Thymus (tissue), 11 donors: Measurements from ENCODE around the gene MXRA7. TPM values are rescaled to one million over a fixed set of nuclear protein-coding genes. Genes with fewer than 3 reads are reported as not detected.

ENCODE experiments used
- DNase-seq, 9 donors: peaks; one replicate each; pipeline ENCODE4 v3.0.0-alpha.2; 2013; ENCODE audit warnings: low spot score in 9 of 9, low read depth in 6 of 9, missing footprints in 1 of 9
- H3K27ac ChIP-seq, 2 donors: one replicate each; pipeline ENCODE4 v1.5.1; 2013; ENCODE audit warnings: control low read depth in 1 of 2, low read depth in 1 of 2, low read length in 1 of 2, mild to moderate bottlenecking in 1 of 2, moderate library complexity in 1 of 2
- H3K27me3 ChIP-seq, 2 donors: one replicate each; pipeline ENCODE4 v1.5.1; 2013; ENCODE audit warnings: low read length in 1 of 2; ENCODE audit not compliant: control insufficient read depth in 2 of 2, insufficient read depth in 1 of 2
- H3K36me3 ChIP-seq, 2 donors: one replicate each; pipeline ENCODE4 v1.5.1; 2013; ENCODE audit warnings: low read length in 1 of 2, mild to moderate bottlenecking in 1 of 2, moderate library complexity in 1 of 2; ENCODE audit not compliant: control insufficient read depth in 2 of 2, insufficient read depth in 2 of 2
- H3K4me1 ChIP-seq, 2 donors: one replicate each; pipeline ENCODE4 v1.5.1; 2013; ENCODE audit warnings: low read length in 2 of 2; ENCODE audit not compliant: control insufficient read depth in 2 of 2, insufficient read depth in 2 of 2
- H3K4me3 ChIP-seq, 2 donors: one replicate each; pipeline ENCODE4 v1.5.1; 2013; ENCODE audit warnings: low read length in 2 of 2, control low read depth in 1 of 2, mild to moderate bottlenecking in 1 of 2
- H3K9me3 ChIP-seq, 2 donors: one replicate each; pipeline ENCODE4 v1.5.1; 2013; ENCODE audit warnings: low read length in 1 of 2, mild to moderate bottlenecking in 1 of 2; ENCODE audit not compliant: control insufficient read depth in 2 of 2, insufficient read depth in 1 of 2
- WGBS: extraction: QIAGEN DNeasy Blood & Tissue Kit; methylation state at CpG from one replicate; pipeline ENCODE4 v1.1.7; 2013; 5-methylcytosine and 5-hydroxymethylcytosine counted together
- polyA plus RNA-seq: library from polyadenylated mRNA; stranded (reverse); fragments of 200-250 nt; gene quantifications from one replicate; pipeline ENCODE4 v1.2.3, GENCODE V29; 2013
- total RNA-seq: library from RNA; stranded (reverse); fragments of 120-200 nt; gene quantifications from one replicate; pipeline ENCODE4 v1.2.4, GENCODE V29; 2013
- donor health status: healthy.

Gene MXRA7
- total and polyA plus RNA-seq, 2 donors, result 24.6 to 47.1 TPM

DNA sequence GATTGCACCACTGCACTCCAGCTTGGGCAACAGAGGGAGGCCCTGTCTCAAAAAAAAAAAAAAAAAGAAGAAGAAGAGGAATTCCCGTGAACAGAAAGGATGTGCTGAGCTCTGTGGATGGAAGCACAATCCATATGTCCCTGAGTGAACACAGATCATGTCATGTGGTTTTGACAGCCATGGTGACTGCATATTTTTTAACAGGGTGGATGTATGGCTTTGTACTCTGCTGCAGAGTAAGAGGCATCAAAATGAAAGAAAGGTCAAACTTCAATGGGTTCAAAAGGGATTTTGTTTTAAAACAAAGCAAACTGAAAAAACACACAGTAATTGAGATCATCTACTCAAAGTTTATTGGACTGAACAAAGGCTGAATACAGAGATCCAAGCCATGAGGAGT is 31.5 kb downstream of the MXRA7 start:
- Histone ChIP-seq H3K27me3 (no peaks in the 10 kb centered on the region), H3K27ac (peak overlapping the region in 1 of 2 donors; percentile 43), H3K4me1 (peaks cover 24 to 67% of the 10 kb centered on the region in 2 donors), H3K4me3 (no peak overlapping the region), H3K9me3 (no peaks in the 10 kb centered on the region), H3K36me3 (no peaks in the 10 kb centered on the region)
- 86% methylated on average over 1 of the region's 1 CpG for whole genome bisulfite sequencing
- DNase-seq, result peak in 1 of 9 donors; percentile 51

DNA sequence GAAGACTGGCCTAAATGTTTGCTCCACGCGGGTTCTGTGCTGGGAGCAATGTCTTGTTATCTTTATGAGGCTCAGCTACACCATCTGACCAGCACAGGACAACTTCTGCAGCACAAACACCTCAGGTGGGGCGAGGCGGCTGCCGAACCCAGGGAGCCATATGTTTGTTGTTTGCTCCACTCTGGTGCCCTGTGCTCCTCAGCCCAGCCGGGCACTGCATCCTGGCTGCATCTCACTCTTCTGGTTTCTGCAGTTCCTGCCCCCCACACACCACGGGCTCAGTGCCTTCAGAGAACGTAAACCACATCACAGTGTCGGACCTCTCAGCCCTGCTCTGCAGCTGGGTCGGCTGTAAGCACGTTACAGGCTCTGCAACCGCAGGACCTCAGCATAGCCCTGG is 32.4 kb downstream of the MXRA7 start:
- H3K4me3 ChIP-seq, result no peak overlapping the region
- H3K36me3 ChIP-seq, result no peaks in the 10 kb centered on the region
- DNase-seq, result peak in 5 of 9 donors; percentile 29 to 79 (median 57)
- peaks cover 32 to 74% of the 10 kb centered on the region in 2 donors for H3K4me1 ChIP-seq
- no peaks in the 10 kb centered on the region for H3K27me3 ChIP-seq
- 19% methylated on average over 12 of the region's 12 CpGs for WGBS
- H3K27ac ChIP-seq, result peak overlapping the region; percentile 43 to 53
- no peaks in the 10 kb centered on the region for H3K9me3 ChIP-seq

DNA sequence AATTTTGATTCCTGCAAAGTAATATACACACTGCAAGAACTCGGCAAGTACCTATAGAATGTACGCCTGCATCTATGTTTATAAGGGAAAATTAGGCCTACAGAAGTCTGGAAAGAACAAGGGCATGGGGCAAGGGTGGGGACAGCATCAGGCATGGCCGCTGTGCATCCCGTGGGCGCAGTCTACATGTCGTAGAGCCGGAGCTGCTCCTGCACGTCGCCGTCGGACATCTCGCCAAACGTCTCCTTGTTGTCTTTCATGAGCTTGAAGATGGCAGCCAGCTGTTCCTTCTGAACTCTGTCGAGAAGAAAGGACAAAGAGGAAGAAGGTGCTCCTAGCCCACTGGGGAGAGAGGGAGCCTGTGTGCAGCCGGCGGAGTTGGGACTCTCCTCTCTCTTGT is 33.4 kb downstream of the MXRA7 start:
- Histone ChIP-seq H3K4me1 (peaks cover 41 to 77% of the 10 kb centered on the region in 2 donors), H3K4me3 (no peak overlapping the region), H3K9me3 (no peaks in the 10 kb centered on the region), H3K27ac (peak overlapping the region in 1 of 2 donors; percentile 37), H3K27me3 (no peaks in the 10 kb centered on the region), H3K36me3 (no peaks in the 10 kb centered on the region)
- 91% methylated on average over 16 of the region's 16 CpGs for WGBS
- no peak for DNase-seq

DNA sequence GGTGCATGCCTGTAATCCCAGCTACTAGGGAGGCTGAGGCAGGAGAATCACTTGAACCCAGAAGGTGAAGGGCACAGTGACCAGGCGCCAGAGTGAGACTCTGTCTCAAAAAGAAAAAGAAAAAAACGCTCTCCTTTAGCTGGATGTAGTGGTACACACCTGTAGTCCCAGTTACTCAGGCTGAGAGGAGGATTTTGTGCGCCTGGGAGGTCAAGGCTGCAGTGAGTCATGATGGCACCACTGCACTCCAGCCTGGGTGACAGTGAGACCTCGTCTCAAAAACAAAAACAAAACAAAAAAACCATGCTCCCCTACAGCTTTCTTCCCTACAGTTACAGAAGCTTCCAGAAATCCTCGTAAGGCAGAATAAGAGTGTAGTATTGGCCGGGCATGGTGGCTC is 34.1 kb downstream of the MXRA7 start:
- no peak for DNase-seq
- H3K4me3 ChIP-seq, result no peak overlapping the region
- H3K27ac ChIP-seq, result no peak overlapping the region
- H3K27me3 ChIP-seq, result no peaks in the 10 kb centered on the region
- 98% methylated on average over 6 of the region's 6 CpGs for WGBS
- peaks cover 44 to 73% of the 10 kb centered on the region in 2 donors for H3K4me1 ChIP-seq
- H3K36me3 ChIP-seq, result no peaks in the 10 kb centered on the region
- H3K9me3 ChIP-seq, result peaks cover 0 to 2% of the 10 kb centered on the region in 2 donors

DNA sequence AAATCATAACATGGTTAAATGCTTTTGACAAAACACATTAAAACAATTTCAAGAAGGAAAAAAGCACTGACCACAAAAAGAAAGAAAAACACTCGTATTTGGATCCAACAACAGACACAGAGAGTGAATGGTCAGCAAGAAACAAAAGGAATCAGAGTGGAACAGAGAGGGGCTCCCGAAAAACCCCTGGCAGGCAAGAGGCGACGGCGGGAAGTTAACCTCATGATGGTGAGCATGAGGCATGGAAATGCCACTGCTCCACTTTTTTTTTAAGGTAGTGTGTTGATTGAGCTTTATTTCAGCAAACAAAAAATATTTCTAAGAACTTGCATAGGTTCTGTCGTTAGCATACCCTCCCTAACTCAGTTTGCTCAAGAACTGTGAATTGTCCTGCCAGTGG is 35.1 kb downstream of the MXRA7 start:
- no peaks in the 10 kb centered on the region for H3K27me3 ChIP-seq
- H3K4me1 ChIP-seq, result peaks cover 44 to 72% of the 10 kb centered on the region in 2 donors
- no peak overlapping the region for H3K4me3 ChIP-seq
- WGBS, result 93% methylated on average over 6 of the region's 6 CpGs
- no peak overlapping the region for H3K27ac ChIP-seq
- DNase-seq, result no peak
- H3K36me3 ChIP-seq, result no peaks in the 10 kb centered on the region
- H3K9me3 ChIP-seq, result peaks cover 0 to 2% of the 10 kb centered on the region in 2 donors

DNA sequence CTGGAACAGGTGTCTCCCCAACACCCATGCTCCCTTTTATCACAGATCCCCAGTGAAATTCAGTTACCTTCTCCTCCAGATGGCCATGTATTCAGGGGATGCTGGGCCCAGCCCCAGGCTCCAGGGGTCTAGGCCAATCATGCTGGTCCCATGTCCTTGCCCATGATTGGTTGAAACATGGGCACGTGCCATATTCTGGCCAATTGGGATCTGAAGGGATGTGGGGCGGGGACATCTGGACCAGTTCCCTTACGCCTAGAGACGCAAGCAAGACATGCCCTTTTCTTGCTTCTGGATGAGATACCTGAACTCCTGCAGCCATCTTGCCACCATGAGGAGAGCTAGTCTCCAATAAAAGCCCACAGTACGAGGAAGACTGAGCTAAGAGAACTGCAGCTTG is 36.2 kb downstream of the MXRA7 start:
- peaks cover 50 to 77% of the 10 kb centered on the region in 2 donors for H3K4me1 ChIP-seq
- WGBS, result 99% methylated on average over 5 of the region's 5 CpGs
- H3K9me3 ChIP-seq, result peaks cover 0 to 2% of the 10 kb centered on the region in 2 donors
- H3K4me3 ChIP-seq, result no peak overlapping the region
- H3K27ac ChIP-seq, result no peak overlapping the region
- H3K27me3 ChIP-seq, result no peaks in the 10 kb centered on the region
- H3K36me3 ChIP-seq, result no peaks in the 10 kb centered on the region
- DNase-seq, result no peak

DNA sequence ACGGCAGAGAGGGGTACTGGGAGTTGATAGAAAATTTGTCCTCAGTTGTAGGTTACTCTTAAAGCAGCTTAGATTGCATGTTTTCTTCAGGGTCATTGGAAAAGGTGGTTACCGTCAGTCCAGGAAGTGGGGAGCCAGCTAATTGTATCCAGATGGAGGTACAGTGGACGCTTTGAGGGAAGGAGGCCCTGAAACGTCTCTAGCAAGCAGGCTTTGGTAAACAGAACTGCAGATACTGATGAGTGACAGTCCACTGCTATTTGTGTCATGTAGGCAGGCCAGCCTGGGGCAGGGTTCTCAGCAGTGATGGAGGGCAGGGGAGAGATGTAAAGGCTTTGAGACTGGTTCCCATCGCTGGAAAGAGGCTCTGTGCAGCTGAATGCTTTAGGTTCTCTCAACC is 37.0 kb downstream of the MXRA7 start:
- DNase-seq, result no peak
- Histone ChIP-seq H3K27ac (peak overlapping the region in 1 of 2 donors; percentile 100), H3K27me3 (no peaks in the 10 kb centered on the region), H3K4me1 (peaks cover 45 to 72% of the 10 kb centered on the region in 2 donors), H3K4me3 (no peak overlapping the region), H3K36me3 (no peaks in the 10 kb centered on the region), H3K9me3 (peaks cover 0 to 2% of the 10 kb centered on the region in 2 donors)
- WGBS, result 85% methylated on average over 5 of the region's 5 CpGs

DNA sequence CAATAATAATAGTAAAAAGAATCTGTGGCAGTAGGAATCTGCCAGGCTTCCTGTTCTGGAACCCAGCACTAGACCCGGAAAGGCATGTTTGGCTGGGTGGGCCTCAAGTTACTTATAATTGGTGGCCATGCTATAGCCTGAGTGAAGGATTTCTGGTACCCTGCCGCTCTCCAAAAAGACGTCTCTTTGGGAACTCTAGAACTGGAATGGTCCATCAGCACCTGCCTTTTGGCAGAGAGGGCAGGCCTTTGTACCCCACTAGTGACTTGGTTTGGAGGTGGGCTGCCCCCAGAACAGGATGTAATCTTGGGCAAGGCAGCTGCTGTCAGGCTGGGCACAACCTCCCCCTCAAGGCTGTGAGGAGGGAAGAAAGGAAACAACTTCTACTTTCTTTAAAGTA is 37.9 kb downstream of the MXRA7 start:
- peaks cover 0 to 2% of the 10 kb centered on the region in 2 donors for H3K9me3 ChIP-seq
- H3K4me1 ChIP-seq, result peaks cover 40 to 63% of the 10 kb centered on the region in 2 donors
- no peaks in the 10 kb centered on the region for H3K36me3 ChIP-seq
- DNase-seq, result peak in 2 of 9 donors; percentile 49 to 72
- peak overlapping the region in 1 of 2 donors; percentile 83 for H3K4me3 ChIP-seq
- WGBS, result 76% methylated on average over 3 of the region's 3 CpGs
- H3K27me3 ChIP-seq, result no peaks in the 10 kb centered on the region
- peak overlapping the region; percentile 73 to 100 for H3K27ac ChIP-seq

DNA sequence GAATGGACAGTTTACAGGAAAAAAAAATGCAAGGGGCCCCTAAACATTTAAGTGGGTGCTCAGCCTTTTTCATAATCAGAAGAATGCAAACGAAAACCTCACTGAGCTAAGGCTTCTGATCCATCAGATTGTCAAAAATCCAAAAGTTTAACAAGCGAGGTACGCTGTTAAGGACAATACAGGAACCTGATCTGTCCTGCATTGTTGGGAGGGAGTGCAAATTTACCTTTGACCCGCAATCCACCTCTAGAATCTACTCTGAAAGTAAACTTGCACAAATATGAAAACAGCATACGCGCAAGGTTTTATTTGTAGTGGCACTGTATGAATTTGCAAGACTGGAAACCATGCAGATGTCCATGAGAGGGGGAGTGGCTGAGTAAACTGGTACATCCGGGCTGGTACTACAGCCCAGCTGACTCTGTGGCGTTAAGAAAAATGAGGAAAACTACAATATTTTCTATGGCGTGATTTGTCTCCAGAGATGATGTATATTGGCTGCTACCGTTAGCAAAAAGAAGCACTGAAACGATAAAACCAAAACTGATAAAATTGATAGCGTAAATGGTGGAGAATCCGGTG is 38.4 kb downstream of the MXRA7 start:
- WGBS, result 55% methylated on average over 13 of the region's 13 CpGs
- DNase-seq, result peak in 2 of 9 donors; percentile 36 to 56
- Histone ChIP-seq H3K9me3 (peaks cover 0 to 2% of the 10 kb centered on the region in 2 donors), H3K27me3 (no peaks in the 10 kb centered on the region), H3K4me3 (peak overlapping the region; percentile 83 to 97), H3K4me1 (peaks cover 35 to 58% of the 10 kb centered on the region in 2 donors), H3K27ac (peak overlapping the region; percentile 99 to 100), H3K36me3 (no peaks in the 10 kb centered on the region)
